ENCODE results near the gene TAF15. TPM values are rescaled to one million over a fixed set of nuclear protein-coding genes. Genes with fewer than 3 reads are reported as not detected.

The TAF15 gene
- total and polyA plus RNA-seq, 5 donors = 86.3 to 125 (median 103) TPM

- Histone ChIP-seq H3K27ac (ENCODE audit: low read length) (peak overlapping the region; percentile 68), H3K9me3 (ENCODE audit: control insufficient read depth, low read length) (no peaks in the 10 kb centered on the region), H3K4me3 (ENCODE audit: low read length) (no peak overlapping the region), H3K4me1 (ENCODE audit: control insufficient read depth, insufficient read depth, low read length) (peaks cover 9% of the 10 kb centered on the region), H3K27me3 (ENCODE audit: control insufficient read depth, insufficient read depth) (no peaks in the 10 kb centered on the region)
- DNase-seq (no peak), ATAC-seq (peak; percentile 83 to 84)
- WGBS = 50% methylated on average over 2 of the region's 2 CpGs
- intact Hi-C loops (cut with DNase I) = no loop called here
Measured at GRCh38 chr17:35788477-35789368, 20.6 kb upstream of the TAF15 start.

- DNase-seq = no peak
Measured at GRCh38 chr17:35790841-35791240, 18.4 kb upstream of the TAF15 start.

GRCh38 chr17:35791681-35792350 lies 17.5 kb upstream of the TAF15 start:
- intact Hi-C loops (cut with DNase I) = no loop called here
- no peak for DNase-seq
- 65% methylated on average over 9 of the region's 9 CpGs for WGBS
- no peak overlapping the region for H3K4me3 ChIP-seq (ENCODE audit: low read length)
- H3K9me3 ChIP-seq (ENCODE audit: control insufficient read depth, low read length) = no peaks in the 10 kb centered on the region
- no peaks in the 10 kb centered on the region for H3K4me1 ChIP-seq (ENCODE audit: control insufficient read depth, insufficient read depth, low read length)
- no peaks in the 10 kb centered on the region for H3K27me3 ChIP-seq (ENCODE audit: control insufficient read depth, insufficient read depth)
- no peak for ATAC-seq
- H3K27ac ChIP-seq (ENCODE audit: low read length) = no peak overlapping the region

More at GRCh38 chr17:35790841-35791240, 18.4 kb upstream of the TAF15 start:
- Histone ChIP-seq H3K4me3 (ENCODE audit: low read length) (no peak overlapping the region), H3K27ac (ENCODE audit: low read length) (no peak overlapping the region), H3K9me3 (ENCODE audit: control insufficient read depth, low read length) (no peaks in the 10 kb centered on the region), H3K27me3 (ENCODE audit: control insufficient read depth, insufficient read depth) (no peaks in the 10 kb centered on the region), H3K4me1 (ENCODE audit: control insufficient read depth, insufficient read depth, low read length) (no peaks in the 10 kb centered on the region)
- 97% methylated on average over 3 of the region's 3 CpGs for WGBS
- intact Hi-C loops (cut with DNase I) = no loop called here
- ATAC-seq = no peak

GRCh38 chr17:35793257-35793656 lies 16.0 kb upstream of the TAF15 start:
- Histone ChIP-seq H3K9me3 (ENCODE audit: control insufficient read depth, low read length) (no peaks in the 10 kb centered on the region), H3K27me3 (ENCODE audit: control insufficient read depth, insufficient read depth) (no peaks in the 10 kb centered on the region), H3K4me3 (ENCODE audit: low read length) (no peak overlapping the region), H3K4me1 (ENCODE audit: control insufficient read depth, insufficient read depth, low read length) (no peaks in the 10 kb centered on the region), H3K27ac (ENCODE audit: low read length) (peak overlapping the region; percentile 12)
- DNase-seq (peak in 2 of 3 donors; percentile 48 to 71), ATAC-seq (peak in 1 of 2 donors; percentile 52)
- intact Hi-C loops (cut with DNase I) = no loop called here
- 62% methylated on average over 3 of the region's 3 CpGs for WGBS

- DNase-seq = peak; percentile 69 to 86 (median 80)
- intact Hi-C loops (cut with DNase I) = no loop called here
- H3K27me3 ChIP-seq (ENCODE audit: control insufficient read depth, insufficient read depth) = no peaks in the 10 kb centered on the region
- H3K9me3 ChIP-seq (ENCODE audit: control insufficient read depth, low read length) = no peaks in the 10 kb centered on the region
- WGBS = under 1% methylated on average over 89 of the region's 89 CpGs
- peak; percentile 76 to 86 for ATAC-seq
- H3K4me3 ChIP-seq (ENCODE audit: low read length) = peak within 1 kb of the TSS; percentile 83
- no peak within 1 kb of the TSS for H3K27ac ChIP-seq (ENCODE audit: low read length)
- H3K4me1 ChIP-seq (ENCODE audit: control insufficient read depth, insufficient read depth, low read length) = peaks cover 2% of the 10 kb centered on the region
Measured at GRCh38 chr17:35795007-35795870, 14.0 kb upstream of the TAF15 start, which contains the start of gene MMP28. Gene MMP28 (minus strand): TSS chr17:35795641. CDS start chr17:35795377, 264 bp downstream.

GRCh38 chr17:35795871-35796265 lies 13.4 kb upstream of the TAF15 start:
- Histone ChIP-seq H3K4me1 (ENCODE audit: control insufficient read depth, insufficient read depth, low read length) (peaks cover 2% of the 10 kb centered on the region), H3K27me3 (ENCODE audit: control insufficient read depth, insufficient read depth) (no peaks in the 10 kb centered on the region), H3K27ac (ENCODE audit: low read length) (no peak overlapping the region), H3K9me3 (ENCODE audit: control insufficient read depth, low read length) (no peaks in the 10 kb centered on the region), H3K4me3 (ENCODE audit: low read length) (peak overlapping the region; percentile 83)
- ATAC-seq (no peak), DNase-seq (no peak)
- WGBS = 41% methylated on average over 8 of the region's 8 CpGs
- intact Hi-C loops (cut with DNase I) = no loop called here

GRCh38 chr17:35796942-35797341 lies 12.3 kb upstream of the TAF15 start:
- H3K27me3 ChIP-seq (ENCODE audit: control insufficient read depth, insufficient read depth) = no peaks in the 10 kb centered on the region
- H3K4me3 ChIP-seq (ENCODE audit: low read length) = no peak overlapping the region
- H3K4me1 ChIP-seq (ENCODE audit: control insufficient read depth, insufficient read depth, low read length) = peaks cover 2% of the 10 kb centered on the region
- no peak for ATAC-seq
- 98% methylated on average over 1 of the region's 1 CpG for WGBS
- H3K27ac ChIP-seq (ENCODE audit: low read length) = no peak overlapping the region
- intact Hi-C loops (cut with DNase I) = no loop called here
- DNase-seq = no peak
- no peaks in the 10 kb centered on the region for H3K9me3 ChIP-seq (ENCODE audit: control insufficient read depth, low read length)

GRCh38 chr17:35797370-35797769 lies 11.9 kb upstream of the TAF15 start:
- no peaks in the 10 kb centered on the region for H3K27me3 ChIP-seq (ENCODE audit: control insufficient read depth, insufficient read depth)
- H3K4me3 ChIP-seq (ENCODE audit: low read length) = no peak overlapping the region
- DNase-seq (no peak), ATAC-seq (no peak)
- 72% methylated on average over 4 of the region's 4 CpGs for WGBS
- no peak overlapping the region for H3K27ac ChIP-seq (ENCODE audit: low read length)
- no peaks in the 10 kb centered on the region for H3K9me3 ChIP-seq (ENCODE audit: control insufficient read depth, low read length)
- intact Hi-C loops (cut with DNase I) = no loop called here
- H3K4me1 ChIP-seq (ENCODE audit: control insufficient read depth, insufficient read depth, low read length) = peaks cover 2% of the 10 kb centered on the region

- Histone ChIP-seq H3K4me1 (ENCODE audit: control insufficient read depth, insufficient read depth, low read length) (peaks cover 2% of the 10 kb centered on the region), H3K27ac (ENCODE audit: low read length) (no peak overlapping the region), H3K27me3 (ENCODE audit: control insufficient read depth, insufficient read depth) (no peaks in the 10 kb centered on the region), H3K9me3 (ENCODE audit: control insufficient read depth, low read length) (no peaks in the 10 kb centered on the region), H3K4me3 (ENCODE audit: low read length) (no peak overlapping the region)
- intact Hi-C loops (cut with DNase I) = no loop called here
- DNase-seq (no peak), ATAC-seq (no peak)
- WGBS = 72% methylated on average over 5 of the region's 5 CpGs
Measured at GRCh38 chr17:35797918-35798317, 11.4 kb upstream of the TAF15 start.

GRCh38 chr17:35799942-35800341 lies 9.3 kb upstream of the TAF15 start:
- ATAC-seq (peak; percentile 58 to 61), DNase-seq (peak; percentile 77 to 91 (median 89))
- Histone ChIP-seq H3K4me1 (ENCODE audit: control insufficient read depth, insufficient read depth, low read length) (peaks cover 2% of the 10 kb centered on the region), H3K27me3 (ENCODE audit: control insufficient read depth, insufficient read depth) (no peaks in the 10 kb centered on the region), H3K9me3 (ENCODE audit: control insufficient read depth, low read length) (no peaks in the 10 kb centered on the region), H3K27ac (ENCODE audit: low read length) (peak overlapping the region; percentile 2), H3K4me3 (ENCODE audit: low read length) (no peak overlapping the region)
- intact Hi-C loops (cut with DNase I) = loop anchor here in 1 of 4 donors (5.0 kb wide), 1 partner anchor 33 kb away; no protein-coding TSS in a partner anchor

All from right cardiac atrium (tissue), 5 donors.